Fibroblast of mammary gland (primary cell): ENCODE measurements around the gene CCDC141.
"Not testable (repeated sequence)": the region's sequence is repeated elsewhere in the genome, so short reads cannot be mapped to it uniquely, and the experiment has no call there.

Experiments used
- DNase-seq: peaks from one replicate; pipeline ENCODE4 v3.0.0-alpha.2; 2010; ENCODE audit warnings: low read depth
- H3K4me3 ChIP-seq: 2 replicates; pipeline ENCODE4 v1.5.1; 2011; ENCODE audit warnings: low read depth, mild to moderate bottlenecking, low read length, moderate library complexity; ENCODE audit not compliant: control insufficient read depth
- CTCF ChIP-seq: conservative IDR thresholded peaks from 2 replicates; pipeline ENCODE4 v1.5.1; 2011; ENCODE audit warnings: low read depth, low read length, inconsistent platforms; ENCODE audit not compliant: control insufficient read depth, insufficient read depth

CCDC141 gene

DNA sequence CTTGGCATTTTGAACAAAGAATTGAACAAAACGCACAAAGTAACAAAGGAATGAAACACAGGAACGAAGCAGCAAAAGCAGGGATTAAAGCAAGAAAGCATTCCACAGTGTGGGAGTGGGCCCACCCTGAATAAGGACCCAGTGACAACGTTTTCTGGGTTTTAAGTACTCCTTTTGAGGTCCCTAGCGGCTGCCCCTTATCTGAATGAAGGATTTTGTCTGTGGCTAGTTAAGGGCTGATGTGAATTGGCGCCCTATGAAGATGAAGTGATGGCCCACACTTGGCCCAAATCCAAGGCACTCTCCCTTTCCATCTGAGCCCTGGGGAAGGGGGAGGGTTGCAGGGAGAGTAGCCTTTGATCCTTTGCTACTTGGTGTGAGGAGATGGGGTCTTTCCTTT is 7.8 kb upstream of the CCDC141 start:
- DNase-seq, result no peak
- no peak overlapping the region for H3K4me3 ChIP-seq
- TF ChIP-seq CTCF, result no peak

- peak; percentile 16 for DNase-seq
- H3K4me3 ChIP-seq, result not testable (repeated sequence)
Observed at GRCh38 chr2:179053568-179053967, 3.6 kb upstream of the CCDC141 start.

DNA sequence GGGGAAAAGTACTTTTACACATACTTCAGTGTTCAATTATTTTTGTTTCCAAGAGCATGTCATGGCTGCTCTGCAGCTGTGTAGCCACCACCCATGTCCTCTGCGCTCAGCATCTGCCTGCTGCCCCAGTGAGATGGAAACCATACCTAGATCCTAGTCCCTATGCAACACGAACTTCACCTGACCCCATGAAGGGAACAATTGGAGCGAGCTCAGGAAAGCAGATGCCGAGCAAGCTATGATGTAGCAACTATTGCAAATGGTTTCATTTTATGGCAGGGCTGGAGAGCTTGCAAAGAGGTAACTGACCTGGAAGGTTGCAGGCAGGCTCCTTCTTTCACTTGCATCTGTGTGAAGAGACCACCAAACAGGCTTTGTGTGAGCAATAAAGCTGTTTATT is 1.3 kb upstream of the CCDC141 start:
- no peak for TF ChIP-seq CTCF
- no peak overlapping the region for H3K4me3 ChIP-seq
- DNase-seq, result no peak

GRCh38 chr2:179050755-179051154 is 818 bp upstream of the CCDC141 start:
- no peak for TF ChIP-seq CTCF
- no peak for DNase-seq
- no peak overlapping the region for H3K4me3 ChIP-seq

DNA sequence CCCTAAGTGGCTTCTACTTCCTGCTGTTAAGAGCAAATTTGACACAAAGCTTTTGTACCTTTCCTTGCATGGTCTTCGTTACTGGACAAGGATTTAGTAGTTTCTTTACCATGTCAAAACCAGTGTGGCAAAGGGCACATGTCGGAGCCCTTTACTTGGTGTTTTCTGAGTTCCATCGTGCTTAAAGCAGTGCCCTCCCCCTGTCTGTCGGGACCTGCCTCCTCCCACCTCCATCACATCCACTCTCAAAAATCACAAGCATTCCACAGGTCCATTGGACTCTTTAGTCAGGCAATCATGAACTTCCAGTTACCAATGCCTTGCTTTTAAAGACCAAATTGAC is 763 bp downstream of the CCDC141 start:
- TF ChIP-seq CTCF, result no peak
- no peak for DNase-seq
- H3K4me3 ChIP-seq, result no peak overlapping the region

DNA sequence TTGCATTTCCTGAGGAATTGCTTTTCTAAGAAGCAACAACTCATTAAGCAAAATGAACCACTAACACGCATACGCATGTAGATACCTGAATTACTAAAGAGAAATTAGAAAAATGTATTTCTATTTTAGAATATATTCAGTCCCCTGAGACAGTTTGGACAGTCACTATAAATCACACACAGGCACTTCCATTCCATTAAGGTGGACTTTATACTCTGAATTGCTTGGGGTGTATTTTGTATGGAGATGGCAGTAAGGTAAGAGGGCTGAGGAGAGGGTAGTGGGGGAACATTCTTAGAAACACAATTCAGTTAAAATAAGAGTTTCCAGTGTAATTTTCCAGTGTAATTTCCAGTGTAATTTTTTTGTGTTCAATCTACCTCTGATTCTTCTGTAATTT is 1.8 kb downstream of the CCDC141 start:
- TF ChIP-seq CTCF, result no peak
- no peak for DNase-seq
- H3K4me3 ChIP-seq, result no peak overlapping the region

GRCh38 chr2:179045602-179046001 is 4.3 kb downstream of the CCDC141 start:
- not testable (repeated sequence) for DNase-seq, H3K4me3 ChIP-seq

DNA sequence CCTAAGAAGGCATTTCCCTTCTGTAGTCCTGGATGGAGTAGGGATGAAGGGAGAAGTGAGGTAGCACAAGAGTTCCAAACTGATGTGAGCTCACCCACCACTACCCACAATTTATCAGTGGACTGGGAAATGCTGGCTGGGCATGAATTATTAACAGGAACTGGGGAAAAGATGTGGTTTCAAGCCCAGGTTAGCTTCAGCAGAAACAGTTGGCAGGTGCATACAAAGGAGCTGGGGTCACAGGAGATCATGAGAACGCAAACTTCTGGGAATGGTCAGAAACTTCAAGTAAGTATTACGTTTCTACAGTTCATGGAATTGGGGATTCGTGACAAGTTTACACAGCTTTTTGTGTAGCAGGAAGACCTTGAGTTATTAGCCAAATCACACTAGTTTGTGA is 5.4 kb downstream of the CCDC141 start:
- no peak overlapping the region for H3K4me3 ChIP-seq
- TF ChIP-seq CTCF, result no peak
- DNase-seq, result no peak
